ENCODE data around the gene ANO8.
A peak's percentile ranks its signal among the peaks of the same experiment; 100 is the strongest.

DNA sequence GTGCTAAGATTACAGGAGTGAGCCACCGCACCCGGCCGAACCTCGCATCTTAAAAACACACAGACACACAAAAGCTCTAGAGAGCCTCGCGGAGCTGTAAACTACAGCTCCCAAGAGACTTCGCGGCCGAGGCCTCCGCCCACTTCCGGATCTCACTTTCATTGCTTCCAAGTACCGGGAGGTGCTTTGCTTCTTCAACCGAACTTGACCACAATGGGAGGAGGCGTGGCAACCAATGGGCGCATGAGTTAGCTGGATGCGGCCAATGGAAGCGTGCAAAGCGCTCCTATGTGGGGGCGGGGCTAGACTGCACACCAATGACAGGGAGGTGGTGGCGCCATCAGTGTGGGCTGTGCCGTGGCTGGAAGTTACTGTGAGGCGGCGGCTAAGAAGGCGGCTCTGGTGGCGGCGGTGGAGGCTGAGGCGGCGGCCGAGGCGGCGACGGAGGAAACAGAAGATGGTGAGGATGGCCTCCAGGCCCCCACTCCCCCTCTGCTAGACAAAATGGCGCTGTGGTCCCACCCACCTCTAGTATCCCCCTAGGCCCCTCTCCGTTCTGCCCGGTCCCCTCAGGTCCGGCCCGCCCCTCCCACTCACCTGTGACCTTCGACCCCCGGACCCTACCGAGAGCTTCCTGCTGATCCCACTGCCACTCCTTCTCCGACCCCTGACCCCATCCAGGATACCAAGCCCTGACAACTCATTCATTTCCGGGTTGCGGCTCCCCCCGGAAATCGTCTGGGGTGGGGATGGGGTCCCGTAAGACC is 25.3 kb downstream of the ANO8 start, which contains the start of gene DDA1:
- TF ChIP-seq, protein P1, sequence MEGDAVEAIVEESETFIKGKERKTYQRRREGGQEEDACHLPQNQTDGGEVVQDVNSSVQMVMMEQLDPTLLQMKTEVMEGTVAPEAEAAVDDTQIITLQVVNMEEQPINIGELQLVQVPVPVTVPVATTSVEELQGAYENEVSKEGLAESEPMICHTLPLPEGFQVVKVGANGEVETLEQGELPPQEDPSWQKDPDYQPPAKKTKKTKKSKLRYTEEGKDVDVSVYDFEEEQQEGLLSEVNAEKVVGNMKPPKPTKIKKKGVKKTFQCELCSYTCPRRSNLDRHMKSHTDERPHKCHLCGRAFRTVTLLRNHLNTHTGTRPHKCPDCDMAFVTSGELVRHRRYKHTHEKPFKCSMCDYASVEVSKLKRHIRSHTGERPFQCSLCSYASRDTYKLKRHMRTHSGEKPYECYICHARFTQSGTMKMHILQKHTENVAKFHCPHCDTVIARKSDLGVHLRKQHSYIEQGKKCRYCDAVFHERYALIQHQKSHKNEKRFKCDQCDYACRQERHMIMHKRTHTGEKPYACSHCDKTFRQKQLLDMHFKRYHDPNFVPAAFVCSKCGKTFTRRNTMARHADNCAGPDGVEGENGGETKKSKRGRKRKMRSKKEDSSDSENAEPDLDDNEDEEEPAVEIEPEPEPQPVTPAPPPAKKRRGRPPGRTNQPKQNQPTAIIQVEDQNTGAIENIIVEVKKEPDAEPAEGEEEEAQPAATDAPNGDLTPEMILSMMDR (IDR thresholded peaks at IDR 0.05): no peak
- peak in 1 of 2 donors; percentile 55 for TF ChIP-seq POLR2A (IDR thresholded peaks at IDR 0.05)
